IPS DF 19.7 (cell line): ENCODE results near the gene NELFCD.
"Not testable (repeated sequence)": the region's sequence is repeated elsewhere in the genome, so short reads cannot be mapped to it uniquely, and the experiment has no call there.

Experiments
- DNase-seq: peaks from one replicate; pipeline ENCODE4 v3.0.0-alpha.2; 2013; ENCODE audit warnings: low read depth, low spot score

The NELFCD gene, protein sequence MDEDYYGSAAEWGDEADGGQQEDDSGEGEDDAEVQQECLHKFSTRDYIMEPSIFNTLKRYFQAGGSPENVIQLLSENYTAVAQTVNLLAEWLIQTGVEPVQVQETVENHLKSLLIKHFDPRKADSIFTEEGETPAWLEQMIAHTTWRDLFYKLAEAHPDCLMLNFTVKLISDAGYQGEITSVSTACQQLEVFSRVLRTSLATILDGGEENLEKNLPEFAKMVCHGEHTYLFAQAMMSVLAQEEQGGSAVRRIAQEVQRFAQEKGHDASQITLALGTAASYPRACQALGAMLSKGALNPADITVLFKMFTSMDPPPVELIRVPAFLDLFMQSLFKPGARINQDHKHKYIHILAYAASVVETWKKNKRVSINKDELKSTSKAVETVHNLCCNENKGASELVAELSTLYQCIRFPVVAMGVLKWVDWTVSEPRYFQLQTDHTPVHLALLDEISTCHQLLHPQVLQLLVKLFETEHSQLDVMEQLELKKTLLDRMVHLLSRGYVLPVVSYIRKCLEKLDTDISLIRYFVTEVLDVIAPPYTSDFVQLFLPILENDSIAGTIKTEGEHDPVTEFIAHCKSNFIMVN

DNA sequence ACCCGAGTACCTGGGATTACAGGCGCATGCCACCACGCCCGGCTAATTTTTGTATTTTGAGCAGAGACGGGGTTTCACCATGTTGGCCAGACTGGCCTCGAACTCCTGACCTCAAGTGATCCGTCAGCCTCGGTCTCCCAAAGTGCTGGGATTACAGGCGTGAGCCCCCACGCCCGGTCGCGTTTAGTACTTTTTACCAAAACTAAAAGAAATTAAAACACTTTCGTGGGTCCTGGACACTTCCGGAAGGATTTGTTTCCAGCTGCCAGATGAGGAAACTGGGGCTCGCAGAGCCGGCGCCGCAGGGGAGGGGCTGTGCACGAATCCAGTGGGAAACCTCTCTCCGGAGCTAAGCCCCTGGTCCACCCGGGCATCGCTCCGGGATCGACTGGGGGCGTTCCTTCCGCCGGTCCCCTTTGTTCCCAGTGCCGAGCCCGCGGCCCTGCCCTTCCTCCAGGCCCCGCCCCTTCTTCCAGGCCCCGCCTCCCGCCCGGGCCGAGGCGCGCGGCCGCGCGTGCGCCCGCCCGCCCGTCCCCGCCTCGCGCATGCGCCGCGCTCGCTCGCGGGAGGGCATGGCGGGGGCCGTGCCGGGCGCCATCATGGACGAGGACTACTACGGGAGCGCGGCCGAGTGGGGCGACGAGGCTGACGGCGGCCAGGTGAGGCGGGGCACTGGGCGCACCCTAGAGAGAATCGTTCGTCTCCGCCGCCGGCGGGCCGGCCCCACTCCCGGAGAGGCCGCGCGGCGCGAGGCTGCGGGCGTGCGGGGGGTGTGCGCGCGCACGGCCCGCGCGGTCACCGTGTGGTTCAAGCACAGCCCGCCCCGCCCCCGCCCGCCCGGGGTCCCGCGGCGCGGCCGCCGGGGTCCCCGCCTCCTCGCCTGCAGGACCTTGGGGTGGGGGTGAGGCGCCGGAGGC is at the start of gene NELFCD:
Gene NELFCD, plus strand, starts transcription at position 546 of the 917 bp plus-strand sequence. Its CDS starts 54 bp downstream, at position 600.
- peak; percentile 25 for DNase-seq

DNA sequence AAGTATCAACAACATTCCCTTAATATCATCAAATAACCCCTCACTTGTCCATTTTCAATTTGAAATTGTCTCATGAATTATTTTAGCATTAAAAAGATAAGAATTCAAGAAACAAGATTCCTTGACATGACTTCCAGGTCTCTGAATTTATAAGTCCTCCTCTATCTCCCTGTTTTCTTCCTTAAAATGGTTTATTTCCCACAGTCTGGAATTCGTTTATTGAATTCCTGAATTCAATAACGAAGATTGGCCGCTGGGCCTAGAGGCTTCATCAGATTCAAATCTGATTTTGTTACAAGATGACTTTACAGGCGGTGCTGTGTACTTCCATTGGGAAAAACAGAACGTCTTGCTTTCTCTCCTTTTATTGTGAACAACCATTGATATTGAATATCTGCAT is 48.9 kb upstream of the NELFCD start:
- no peak for DNase-seq

DNA sequence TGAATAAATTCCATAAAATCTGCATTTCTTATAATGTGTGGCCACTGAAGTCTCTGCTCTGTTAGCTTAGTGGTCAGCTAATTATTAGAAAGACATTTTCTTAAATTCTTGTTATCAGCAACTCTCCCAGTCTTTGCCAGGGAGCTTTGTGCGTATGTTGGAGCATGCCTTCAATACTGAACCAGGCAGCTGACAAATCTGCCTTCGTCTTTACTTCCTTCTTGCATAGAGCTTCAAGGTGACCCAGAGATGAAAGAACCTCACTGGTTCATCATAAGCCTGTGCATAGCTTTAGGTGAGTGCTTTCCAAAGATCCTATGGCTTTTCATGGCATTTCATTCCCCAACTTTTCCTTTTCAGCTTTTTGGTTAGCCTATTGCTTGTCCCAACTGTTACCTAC is 43.0 kb upstream of the NELFCD start:
- DNase-seq: no peak

DNA sequence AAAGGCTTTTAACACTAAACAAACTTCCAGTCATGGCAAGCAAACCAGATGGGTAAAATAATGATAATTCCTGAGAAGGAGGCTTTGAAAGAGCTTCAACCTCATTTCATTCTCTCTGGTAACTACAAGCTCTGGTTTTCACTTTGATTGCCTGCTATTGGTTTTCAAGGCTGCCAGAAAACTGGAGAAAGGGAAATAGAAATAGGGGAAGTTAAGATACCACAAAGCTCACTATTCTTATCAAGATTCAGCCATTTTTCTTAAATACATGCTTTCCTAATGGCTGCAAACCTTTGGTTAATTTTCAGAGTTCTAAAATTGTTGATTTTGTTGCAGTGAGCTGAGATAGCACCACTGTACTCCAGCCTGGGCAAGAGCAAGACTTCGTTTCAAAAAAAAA is 42.5 kb upstream of the NELFCD start:
- DNase-seq: no peak

DNA sequence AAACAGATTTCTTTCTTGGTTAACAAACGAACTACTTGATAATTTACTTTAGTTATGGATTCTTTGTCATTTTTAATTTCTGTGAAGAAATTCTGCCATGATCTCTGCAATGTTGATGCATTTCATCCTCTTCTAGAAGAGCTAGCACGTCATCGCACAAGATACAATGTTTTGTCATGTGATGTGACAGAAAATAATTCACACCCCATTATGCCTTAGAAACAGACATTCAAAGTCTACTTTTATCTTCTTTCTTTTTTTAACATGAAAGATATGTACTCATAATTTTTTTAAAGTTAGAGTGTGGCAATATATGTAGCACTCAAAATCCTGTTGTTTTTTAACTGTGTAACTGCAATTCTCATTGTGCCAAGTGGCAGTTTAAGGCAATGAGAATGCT is 39.6 kb upstream of the NELFCD start:
- no peak for DNase-seq

DNA sequence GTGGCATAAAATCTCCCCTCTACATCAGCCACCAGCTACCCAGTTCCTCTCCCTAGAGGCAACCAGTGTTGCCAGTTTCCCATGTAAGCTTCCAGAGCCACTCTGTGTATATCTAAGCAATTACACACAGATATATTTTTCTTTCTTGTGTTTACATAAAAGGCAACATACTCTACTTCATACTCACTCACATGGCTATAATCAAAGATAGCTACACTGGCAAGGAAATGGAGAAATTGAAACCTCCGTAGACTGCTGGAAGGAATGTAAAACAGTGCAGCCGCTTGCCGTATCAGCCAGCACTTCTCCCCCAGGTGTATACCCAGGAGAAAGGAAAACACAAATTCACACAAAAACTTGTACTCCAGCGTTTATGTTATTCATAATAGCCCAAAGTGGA is 38.5 kb upstream of the NELFCD start:
- no peak for DNase-seq

DNA sequence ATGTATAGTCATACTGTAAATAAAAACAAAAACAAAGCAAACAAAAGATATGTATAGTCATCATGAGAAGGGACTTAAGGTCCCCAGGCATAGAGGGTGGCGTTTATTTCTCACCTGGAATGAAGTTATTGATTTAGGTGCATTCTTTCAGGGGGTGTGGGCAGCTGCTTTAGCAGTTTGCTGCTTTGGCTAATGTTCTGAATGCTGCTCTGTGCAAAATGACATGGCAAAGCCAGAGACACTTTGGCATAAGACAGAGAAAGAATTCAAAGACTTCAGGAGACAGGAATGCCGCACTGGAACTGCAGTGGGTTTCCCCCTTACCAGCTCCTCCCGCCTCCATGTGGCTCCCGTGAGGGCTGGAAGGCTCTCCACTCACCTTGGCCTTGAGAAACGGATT is 36.4 kb upstream of the NELFCD start:
- DNase-seq: no peak

DNA sequence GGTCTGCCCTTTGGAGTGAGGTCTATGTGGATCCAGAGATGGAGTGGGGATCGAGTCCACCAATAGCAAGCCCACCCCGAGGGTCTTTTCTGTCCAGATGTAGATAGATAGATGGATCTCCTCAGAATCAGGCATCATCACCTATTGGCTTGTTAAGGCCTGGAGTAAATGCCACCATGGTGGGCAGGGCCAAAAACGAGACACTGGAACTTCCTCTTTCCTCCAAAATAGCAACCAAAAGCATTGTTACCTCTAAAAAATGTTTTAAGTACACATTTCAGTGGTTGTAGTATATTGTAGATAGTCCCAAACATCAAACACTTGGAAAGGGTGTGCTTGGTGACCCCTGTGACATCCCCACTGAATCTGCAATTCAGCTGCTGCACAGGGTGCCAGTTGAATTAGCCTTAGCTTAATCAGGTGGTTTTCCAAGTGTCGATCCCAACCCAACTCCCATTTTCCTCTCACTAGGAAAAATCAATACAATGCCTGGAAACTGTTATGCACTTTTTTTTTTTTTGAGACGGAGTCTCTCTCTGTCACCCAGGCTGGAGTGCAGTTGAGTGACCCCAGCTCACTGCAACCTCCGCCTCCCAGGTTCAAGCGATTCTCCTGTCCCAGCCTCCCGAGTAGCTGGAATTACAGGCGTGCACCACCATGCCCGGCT is 35.0 kb upstream of the NELFCD start:
- DNase-seq: no peak

DNA sequence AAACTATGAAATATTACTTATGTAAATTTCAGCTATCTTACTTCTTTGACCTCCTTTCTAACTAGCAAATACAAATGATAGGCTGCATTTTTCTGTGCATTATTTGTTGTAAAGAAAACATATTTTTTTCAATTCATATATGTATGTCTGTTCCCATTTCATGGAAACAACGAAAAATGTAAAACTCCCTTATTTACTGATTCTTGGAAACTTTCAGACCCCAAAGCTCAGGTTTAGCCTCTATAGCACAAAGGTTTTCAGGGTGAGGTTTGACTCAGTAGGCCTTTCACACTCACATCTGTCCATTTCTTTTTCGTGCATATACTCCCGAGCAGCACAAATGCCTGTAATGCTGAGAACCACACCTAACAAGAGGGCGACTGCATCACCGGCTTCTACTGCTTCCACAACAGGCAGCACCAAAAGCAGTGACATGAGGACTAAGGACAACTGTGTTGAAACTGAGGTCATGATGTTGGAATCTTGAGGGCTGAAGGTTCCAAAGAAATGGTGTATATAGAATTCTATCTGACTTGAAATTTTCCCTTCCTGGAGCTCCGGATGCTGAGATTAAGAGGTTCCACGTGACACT is 33.2 kb upstream of the NELFCD start:
- DNase-seq: not testable (repeated sequence)

DNA sequence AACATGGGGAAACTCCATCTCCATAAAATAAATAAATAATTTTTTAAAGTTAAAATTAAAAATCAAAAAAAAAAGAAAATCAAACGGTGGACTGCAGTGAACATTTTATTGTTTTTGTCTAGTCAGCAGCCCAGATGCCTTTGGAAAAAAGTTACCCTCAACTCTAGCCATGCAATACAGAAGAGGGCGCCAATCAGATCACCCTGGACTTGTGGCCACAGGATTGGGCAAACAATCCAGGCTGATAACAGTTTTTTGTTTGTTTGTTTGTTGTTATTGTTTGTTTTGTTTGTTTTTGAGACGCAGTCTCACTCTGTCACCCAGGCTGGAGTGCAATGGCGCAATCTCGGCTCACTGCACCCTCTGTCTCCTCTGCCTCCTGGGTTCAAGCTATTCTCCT is 30.5 kb upstream of the NELFCD start:
- DNase-seq: no peak

DNA sequence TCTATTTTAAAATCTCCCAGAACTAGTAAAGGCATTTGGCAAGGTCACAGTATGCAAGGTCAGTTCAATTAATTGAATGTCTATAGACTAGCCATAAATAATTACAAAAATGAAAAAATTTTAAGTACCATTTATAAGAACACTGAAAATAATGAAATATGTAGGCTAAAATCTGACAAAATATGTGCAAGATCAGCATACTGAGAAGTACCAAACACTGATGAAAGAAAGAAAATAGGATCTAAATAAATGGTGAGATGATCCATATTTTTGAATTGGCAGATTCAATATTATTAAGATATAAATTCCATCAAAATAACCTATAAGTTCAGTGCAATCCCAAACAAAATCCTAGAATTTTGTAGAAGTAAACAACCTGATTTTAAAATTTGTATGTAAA is 28.0 kb upstream of the NELFCD start:
- no peak for DNase-seq

DNA sequence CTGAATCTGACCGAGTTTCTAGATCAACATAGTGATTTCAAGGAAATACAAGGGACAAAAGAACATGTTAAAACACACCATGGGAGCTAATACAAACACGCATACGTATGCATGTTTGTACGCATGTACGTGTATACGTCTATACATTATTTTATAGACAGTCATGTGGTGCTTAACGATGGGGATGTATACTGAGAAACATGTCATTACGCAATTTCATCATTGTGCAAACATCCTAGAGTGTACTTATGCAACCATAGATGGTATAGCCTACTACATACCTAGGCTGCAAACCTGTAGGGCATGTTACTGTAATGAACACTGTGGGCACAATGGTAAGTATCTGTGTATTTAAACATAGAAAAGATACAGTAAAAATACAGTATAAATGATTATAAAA is 25.0 kb upstream of the NELFCD start:
- no peak for DNase-seq

DNA sequence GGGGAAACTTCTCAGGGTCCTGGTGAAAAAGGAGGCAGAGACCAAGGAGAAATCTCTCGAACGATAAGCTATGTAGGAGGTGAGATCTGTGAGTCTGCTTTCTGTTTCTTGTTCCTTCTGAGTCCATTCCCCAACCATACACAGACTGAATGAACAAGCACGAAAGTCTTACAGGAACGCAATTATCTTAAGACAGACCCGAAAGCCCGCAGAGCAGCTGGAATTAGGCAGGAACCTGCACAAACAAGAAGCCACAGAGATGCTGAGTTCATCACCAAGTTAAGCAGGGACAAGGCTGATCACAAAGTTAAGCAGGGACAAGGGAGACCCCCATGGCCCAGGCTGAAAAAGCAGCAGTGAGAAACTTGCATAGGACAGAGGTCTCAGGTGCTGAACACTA is 21.4 kb upstream of the NELFCD start:
- DNase-seq: no peak

DNA sequence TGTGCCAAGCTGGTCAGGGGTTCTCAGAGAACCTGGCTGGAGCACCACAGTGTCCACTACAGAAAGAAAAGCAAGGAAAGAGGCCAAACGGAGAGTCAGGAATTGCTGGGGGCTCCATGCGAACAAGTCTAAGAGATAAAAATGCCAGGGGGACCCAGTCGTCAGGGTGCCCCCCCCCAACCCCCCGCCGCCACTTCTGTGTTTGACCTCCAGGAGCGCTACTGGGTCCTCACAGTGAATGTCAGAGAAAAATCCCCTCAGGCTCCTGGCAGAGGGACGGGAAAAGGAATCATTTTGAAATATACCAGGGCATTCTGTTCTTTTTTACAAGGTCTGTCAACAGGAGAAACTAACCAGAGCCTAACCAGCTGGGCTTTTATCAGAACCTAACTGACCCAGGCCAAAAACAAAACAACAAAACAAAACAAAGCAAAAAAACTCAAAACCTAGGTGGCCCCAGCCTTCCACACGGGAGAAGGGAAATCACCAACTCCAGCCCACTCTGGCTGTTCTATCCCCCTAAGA is 17.9 kb upstream of the NELFCD start:
- no peak for DNase-seq

DNA sequence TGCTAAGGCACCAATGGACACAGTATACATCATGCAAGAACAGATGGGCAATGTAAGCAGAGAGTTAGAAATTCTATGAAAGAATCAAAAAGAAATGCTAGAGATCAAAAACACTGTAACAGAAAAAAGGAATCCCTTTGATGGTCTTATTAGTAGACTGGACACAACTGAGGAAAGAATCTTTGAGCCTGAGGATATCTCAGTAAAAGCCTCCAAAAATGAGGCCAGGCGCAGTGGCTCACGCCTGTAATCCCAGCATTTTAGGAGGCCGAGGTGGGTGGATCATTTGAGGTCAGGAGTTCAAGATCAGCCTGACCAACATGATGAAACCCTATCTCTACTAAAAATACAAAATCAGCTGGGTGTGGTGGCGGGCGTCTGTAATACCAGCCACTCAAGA is 17.1 kb upstream of the NELFCD start:
- not testable (repeated sequence) for DNase-seq

DNA sequence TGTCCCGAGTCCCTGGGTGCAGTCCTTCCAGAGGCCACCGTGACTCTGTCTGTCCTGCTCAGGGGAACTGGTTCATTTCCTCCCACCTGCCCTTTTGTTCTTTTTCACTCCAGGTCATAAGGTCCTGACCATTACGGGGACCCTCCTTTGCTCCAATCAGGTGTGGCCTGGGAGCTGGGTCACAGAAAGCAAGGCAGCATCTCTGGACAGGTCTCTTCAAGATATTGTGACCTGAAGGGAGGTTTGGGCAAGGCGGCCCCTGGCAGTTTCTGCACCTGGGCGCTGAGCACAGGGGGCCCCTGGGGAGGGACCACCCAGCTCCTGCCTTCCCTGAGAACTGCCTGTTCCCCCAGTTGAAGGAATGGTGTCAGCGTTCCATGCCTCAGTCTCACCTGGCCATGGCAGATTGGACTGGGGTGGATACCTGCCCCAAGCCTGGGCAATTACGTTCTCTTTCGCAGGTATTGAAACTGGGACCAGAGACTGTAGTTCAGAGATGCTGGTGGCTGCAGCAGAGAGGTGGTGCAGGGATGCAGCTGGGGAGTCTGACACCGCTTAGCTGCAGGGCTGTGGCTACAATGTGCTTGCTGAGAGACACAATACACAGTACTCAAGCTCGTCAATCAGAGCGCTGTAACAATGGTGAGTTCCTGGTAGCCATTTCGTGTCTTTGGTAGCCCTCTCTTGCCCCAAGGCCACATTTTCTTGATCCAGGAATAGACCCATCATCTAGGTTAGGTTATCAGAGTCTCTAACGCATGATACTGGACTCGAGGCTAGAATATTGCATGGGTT is 15.6 kb upstream of the NELFCD start:
- no peak for DNase-seq

DNA sequence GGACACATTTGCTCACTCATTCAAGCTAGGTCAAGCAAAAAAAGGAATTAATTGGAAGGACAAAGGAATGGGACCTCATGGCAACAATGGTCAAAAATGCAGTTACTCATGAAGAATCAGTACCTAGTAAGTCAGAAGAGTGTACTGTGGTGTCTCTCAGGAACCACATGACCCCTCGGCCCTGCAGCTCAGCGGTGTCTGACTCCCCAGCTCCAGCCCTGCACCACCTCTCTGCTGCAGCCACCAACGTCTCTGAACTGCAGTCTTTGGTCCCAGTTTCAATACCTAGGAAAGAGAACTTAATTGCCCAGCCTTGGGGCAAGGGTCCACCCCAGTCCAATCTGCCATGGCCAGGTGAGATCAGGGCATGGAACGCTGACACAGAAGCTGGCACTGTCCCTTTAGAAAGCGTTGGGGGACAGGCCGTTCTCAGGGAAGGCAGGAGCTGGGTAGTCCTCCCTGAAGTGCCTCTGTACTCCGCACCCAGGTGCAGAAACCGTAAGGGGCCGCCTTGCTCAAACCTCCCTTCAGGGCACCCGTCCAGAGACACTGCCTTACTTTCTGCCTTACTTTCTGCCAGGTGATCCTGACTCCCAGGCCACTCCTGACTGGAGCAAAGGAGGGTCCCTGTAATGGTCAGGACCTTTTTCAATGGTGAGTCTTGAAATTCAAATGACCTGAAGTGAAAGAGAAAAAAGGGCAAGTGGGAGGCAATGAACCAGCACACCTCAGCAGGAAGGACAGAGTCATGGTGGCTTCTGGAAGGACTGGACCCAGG is 13.2 kb upstream of the NELFCD start:
- DNase-seq: no peak

DNA sequence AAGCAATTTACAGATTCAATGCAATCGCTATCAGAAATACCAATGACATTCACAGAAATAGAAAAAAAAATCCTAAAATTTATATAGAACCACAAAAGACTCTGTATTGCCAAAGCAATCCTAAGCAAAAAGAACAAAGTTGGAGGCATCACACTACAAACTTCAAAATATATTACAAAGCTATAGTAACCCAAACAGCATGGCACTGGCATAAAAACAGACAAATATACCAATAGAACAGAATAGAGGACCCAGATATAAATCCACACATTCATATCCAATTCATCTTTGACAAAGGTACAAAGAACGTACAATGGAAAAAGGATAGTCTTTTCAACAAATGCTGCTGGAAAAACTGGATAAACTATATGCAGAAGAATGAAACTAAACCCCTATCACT is 11.6 kb upstream of the NELFCD start:
- no peak for DNase-seq

DNA sequence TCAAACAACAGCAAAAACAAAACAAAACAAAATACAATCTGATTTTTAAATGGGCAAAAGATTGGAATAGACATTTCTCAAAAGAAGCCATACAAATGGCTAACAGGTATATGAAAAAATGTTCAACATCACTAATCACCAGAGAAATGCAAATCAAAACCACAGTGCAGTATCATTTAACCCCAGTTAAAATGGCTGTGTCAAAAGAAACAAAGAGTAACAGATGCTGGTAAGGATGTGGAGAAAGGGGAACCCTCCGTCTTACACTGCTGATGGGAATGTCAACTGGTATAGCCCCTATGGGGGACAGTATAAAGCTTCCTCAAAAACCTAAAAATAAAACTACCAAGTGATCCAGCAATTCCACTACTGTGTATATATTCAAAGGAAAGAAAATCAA is 10.9 kb upstream of the NELFCD start:
- DNase-seq: no peak

DNA sequence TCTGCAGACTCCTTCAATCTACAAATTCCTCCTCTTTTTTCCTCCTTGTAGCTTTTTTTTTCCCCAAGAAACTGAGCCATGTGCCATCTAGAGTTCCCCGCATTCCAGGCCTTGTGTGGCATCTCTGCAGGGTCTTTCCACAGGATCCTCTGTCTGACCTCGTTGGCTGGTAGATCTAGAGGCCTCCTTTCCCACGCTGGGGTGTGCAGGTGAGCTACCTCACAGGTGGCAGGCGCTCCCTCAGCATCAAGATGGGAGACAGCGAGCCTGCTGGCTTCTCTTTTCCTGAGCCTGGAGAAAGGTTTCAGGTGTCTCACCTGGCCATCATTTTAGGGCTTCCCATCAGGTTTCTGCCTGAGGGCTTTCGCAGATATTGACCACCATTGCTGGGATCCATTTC is 9.6 kb upstream of the NELFCD start:
- DNase-seq: no peak
